Measurements from ENCODE around the gene PCOLCE2. TPM values are rescaled to one million over a fixed set of nuclear protein-coding genes. Genes with fewer than 3 reads are reported as not detected.

PCOLCE2 gene
- polyA plus RNA-seq, 1 donor (not counting 4 experiments of a cell fraction or from before 2014, with no cell fraction given): 2.4 TPM

GRCh38 chr3:142858043-142858442 is 30.8 kb downstream of the PCOLCE2 start:
- H3K36me3 ChIP-seq (ENCODE audit: control insufficient read depth in 2 of 2, extremely low read depth in 1 of 2, insufficient read depth in 2 of 2, low read length in 2 of 2): no peaks in the 10 kb centered on the region
- H4K20me1 ChIP-seq (ENCODE audit: control insufficient read depth, extremely low read depth, insufficient read depth, low read length): no peaks in the 10 kb centered on the region
- no peak for FAIRE-seq
- H3K4me3 ChIP-seq (ENCODE audit: control insufficient read depth in 2 of 3, extremely low read depth in 1 of 3, insufficient read depth in 2 of 3, low read depth in 1 of 3, low read length in 3 of 3): no peak overlapping the region
- no peaks in the 10 kb centered on the region for H3K9me1 ChIP-seq (ENCODE audit: control insufficient read depth, extremely low read depth, insufficient read depth, low read length)
- no peak overlapping the region for H3K9ac ChIP-seq (ENCODE audit: control insufficient read depth, extremely low read depth, insufficient read depth, low read length)
- H3K4me1 ChIP-seq (ENCODE audit: control insufficient read depth, extremely low read depth, insufficient read depth, low read length): peaks cover 11% of the 10 kb centered on the region
- H3K27me3 ChIP-seq (ENCODE audit: control insufficient read depth, extremely low read depth, insufficient read depth, low read length): no peaks in the 10 kb centered on the region
- dilution Hi-C loops (cut with MboI; ENCODE audit: extremely low pct_ligation_motif_present, low sequenced_read_pairs): no loop called here
- no peaks in the 10 kb centered on the region for H3K9me3 ChIP-seq (ENCODE audit: control insufficient read depth, low read depth, low read length)
- TF ChIP-seq, protein P1, sequence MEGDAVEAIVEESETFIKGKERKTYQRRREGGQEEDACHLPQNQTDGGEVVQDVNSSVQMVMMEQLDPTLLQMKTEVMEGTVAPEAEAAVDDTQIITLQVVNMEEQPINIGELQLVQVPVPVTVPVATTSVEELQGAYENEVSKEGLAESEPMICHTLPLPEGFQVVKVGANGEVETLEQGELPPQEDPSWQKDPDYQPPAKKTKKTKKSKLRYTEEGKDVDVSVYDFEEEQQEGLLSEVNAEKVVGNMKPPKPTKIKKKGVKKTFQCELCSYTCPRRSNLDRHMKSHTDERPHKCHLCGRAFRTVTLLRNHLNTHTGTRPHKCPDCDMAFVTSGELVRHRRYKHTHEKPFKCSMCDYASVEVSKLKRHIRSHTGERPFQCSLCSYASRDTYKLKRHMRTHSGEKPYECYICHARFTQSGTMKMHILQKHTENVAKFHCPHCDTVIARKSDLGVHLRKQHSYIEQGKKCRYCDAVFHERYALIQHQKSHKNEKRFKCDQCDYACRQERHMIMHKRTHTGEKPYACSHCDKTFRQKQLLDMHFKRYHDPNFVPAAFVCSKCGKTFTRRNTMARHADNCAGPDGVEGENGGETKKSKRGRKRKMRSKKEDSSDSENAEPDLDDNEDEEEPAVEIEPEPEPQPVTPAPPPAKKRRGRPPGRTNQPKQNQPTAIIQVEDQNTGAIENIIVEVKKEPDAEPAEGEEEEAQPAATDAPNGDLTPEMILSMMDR (optimal IDR thresholded peaks at IDR 0.05 in 1 of 3, IDR thresholded peaks at IDR 0.05 in 1 of 3, conservative IDR thresholded peaks at IDR 0.05 in 1 of 3; ENCODE audit: extremely low read depth in 1 of 3, insufficient read depth in 2 of 3, low read length in 3 of 3): no peak
- no peak for TF ChIP-seq EZH2 (IDR thresholded peaks at IDR 0.05; ENCODE audit: low read length)
- no peak overlapping the region for H3K27ac ChIP-seq (ENCODE audit: control insufficient read depth, insufficient read depth, low read length)
- no peak overlapping the region for H3K4me2 ChIP-seq (ENCODE audit: control insufficient read depth, extremely low read depth, insufficient read depth, low read depth, low read length)
- no peaks in the 10 kb centered on the region for H3K79me2 ChIP-seq (ENCODE audit: control insufficient read depth, insufficient read depth, low read length)
- no peak for DNase-seq (ENCODE audit: low read depth, low spot score)
- no peak overlapping the region for H2AFZ ChIP-seq (ENCODE audit: control insufficient read depth, low read length)

DNA sequence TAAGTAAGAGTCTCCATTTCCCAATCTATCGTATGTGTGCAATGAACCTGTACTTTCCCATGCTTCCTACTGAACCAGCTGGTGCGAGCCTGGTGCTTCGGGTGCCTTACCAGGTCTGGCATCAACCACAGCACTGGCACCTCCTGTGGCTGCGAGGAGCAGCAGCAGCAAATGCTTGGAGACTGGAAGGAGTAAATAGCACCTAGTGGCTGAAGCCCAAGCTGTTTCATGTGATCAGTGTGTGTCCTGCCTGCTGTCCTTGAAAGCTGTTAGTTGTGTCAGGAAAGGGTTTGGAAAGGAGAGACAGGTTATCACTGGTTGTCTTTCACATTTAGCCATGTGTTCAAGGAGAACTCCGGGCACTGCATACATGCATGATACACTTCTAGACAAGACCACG is 31.8 kb downstream of the PCOLCE2 start:
- H3K27me3 ChIP-seq (ENCODE audit: control insufficient read depth, extremely low read depth, insufficient read depth, low read length): no peaks in the 10 kb centered on the region
- H2AFZ ChIP-seq (ENCODE audit: control insufficient read depth, low read length): no peak overlapping the region
- no peak overlapping the region for H3K9ac ChIP-seq (ENCODE audit: control insufficient read depth, extremely low read depth, insufficient read depth, low read length)
- H4K20me1 ChIP-seq (ENCODE audit: control insufficient read depth, extremely low read depth, insufficient read depth, low read length): no peaks in the 10 kb centered on the region
- H3K9me1 ChIP-seq (ENCODE audit: control insufficient read depth, extremely low read depth, insufficient read depth, low read length): no peaks in the 10 kb centered on the region
- no peak overlapping the region for H3K4me3 ChIP-seq (ENCODE audit: control insufficient read depth in 2 of 3, extremely low read depth in 1 of 3, insufficient read depth in 2 of 3, low read depth in 1 of 3, low read length in 3 of 3)
- no peak overlapping the region for H3K27ac ChIP-seq (ENCODE audit: control insufficient read depth, insufficient read depth, low read length)
- DNase-seq (ENCODE audit: low read depth, low spot score): no peak
- peak; percentile 78 for FAIRE-seq
- dilution Hi-C loops (cut with MboI; ENCODE audit: extremely low pct_ligation_motif_present, low sequenced_read_pairs): no loop called here
- no peaks in the 10 kb centered on the region for H3K79me2 ChIP-seq (ENCODE audit: control insufficient read depth, insufficient read depth, low read length)
- no peak overlapping the region for H3K4me2 ChIP-seq (ENCODE audit: control insufficient read depth, extremely low read depth, insufficient read depth, low read depth, low read length)
- no peaks in the 10 kb centered on the region for H3K9me3 ChIP-seq (ENCODE audit: control insufficient read depth, low read depth, low read length)
- peaks cover 12% of the 10 kb centered on the region for H3K4me1 ChIP-seq (ENCODE audit: control insufficient read depth, extremely low read depth, insufficient read depth, low read length)
- no peaks in the 10 kb centered on the region for H3K36me3 ChIP-seq (ENCODE audit: control insufficient read depth in 2 of 2, extremely low read depth in 1 of 2, insufficient read depth in 2 of 2, low read length in 2 of 2)
- TF ChIP-seq EZH2 (IDR thresholded peaks at IDR 0.05; ENCODE audit: low read length): no peak
- TF ChIP-seq, protein P1 (optimal IDR thresholded peaks at IDR 0.05 in 1 of 3, IDR thresholded peaks at IDR 0.05 in 1 of 3, conservative IDR thresholded peaks at IDR 0.05 in 1 of 3; ENCODE audit: extremely low read depth in 1 of 3, insufficient read depth in 2 of 3, low read length in 3 of 3): peak; percentile 65 to 79 (median 76)
